CD4-positive, alpha-beta T cell treated with Interleukin-2 at 100 ng/mL for 4 hours (primary cell): ENCODE data around the gene RHNO1.

Source experiments
- DNase-seq: peaks from one replicate; pipeline ENCODE4 v3.0.0-alpha.2; 2020; ENCODE audit warnings: low spot score

Gene RHNO1

GRCh38 chr12:2902272-2902880, 25.4 kb downstream of the RHNO1 start:
- DNase-seq = no peak

- DNase-seq = no peak
Measured at GRCh38 chr12:2904260-2904659, 27.2 kb downstream of the RHNO1 start.

GRCh38 chr12:2912216-2912575, 35.2 kb downstream of the RHNO1 start:
- DNase-seq = no peak

GRCh38 chr12:2919249-2919648, 42.2 kb downstream of the RHNO1 start:
- DNase-seq = no peak

- no peak for DNase-seq
Measured at GRCh38 chr12:2922329-2922728, 45.3 kb downstream of the RHNO1 start.

GRCh38 chr12:2923057-2923456, 46.0 kb downstream of the RHNO1 start:
- DNase-seq = no peak

- no peak for DNase-seq
Measured at GRCh38 chr12:2924019-2924418, 47.0 kb downstream of the RHNO1 start.

- no peak for DNase-seq
Measured at GRCh38 chr12:2925322-2925995, 48.4 kb downstream of the RHNO1 start.

- DNase-seq = no peak
Measured at GRCh38 chr12:2930865-2931264, 53.8 kb downstream of the RHNO1 start.

- DNase-seq = no peak
Measured at GRCh38 chr12:2933586-2933985, 56.6 kb downstream of the RHNO1 start.

GRCh38 chr12:2934371-2934770, 57.3 kb downstream of the RHNO1 start:
- no peak for DNase-seq

GRCh38 chr12:2936301-2936700, 59.3 kb downstream of the RHNO1 start:
- DNase-seq = no peak

GRCh38 chr12:2937500-2937899, 60.5 kb downstream of the RHNO1 start:
- DNase-seq = no peak
